Uterus (tissue), 2 donors: ENCODE results near the gene LDLRAD4.

Experiments
- CTCF ChIP-seq, 4 experiments: fragments of 200-600 bp in 2 of 4; fragments of 450-650 bp in 2 of 4; sonication (generic) in 2 of 4; IDR thresholded peaks; one replicate each; pipeline ENCODE4 v1.5.1; 2016 to 2019; ENCODE audit warnings: antibody characterized with exemption in 4 of 4, mild to moderate bottlenecking in 2 of 4, moderate library complexity in 1 of 4
- POLR2A ChIP-seq, 2 donors: fragments of 450-650 bp; IDR thresholded peaks; one replicate each; pipeline ENCODE4 v1.6.1; 2016; ENCODE audit warnings: antibody characterized with exemption in 2 of 2, mild to moderate bottlenecking in 1 of 2, moderate library complexity in 1 of 2

GRCh38 chr18:13335903-13336302 is 117.3 kb downstream of the LDLRAD4 start:
- no peak for TF ChIP-seq CTCF (IDR thresholded peaks at IDR 0.05)
- TF ChIP-seq POLR2A (IDR thresholded peaks at IDR 0.05), result no peak
